Stomach smooth muscle (tissue), 2 donors: ENCODE data around the gene ABLIM1.

Source experiments
- H3K27ac ChIP-seq: one replicate; pipeline ENCODE4 v1.7.0; 2013; ENCODE audit warnings: mild to moderate bottlenecking, low read length, inconsistent platforms
- H3K27me3 ChIP-seq, 2 donors: one replicate each; pipeline ENCODE4 v1.7.0; 2013; ENCODE audit warnings: low read length in 2 of 2; ENCODE audit not compliant: insufficient read depth in 2 of 2, control insufficient read depth in 1 of 2
- H3K36me3 ChIP-seq, 2 donors: one replicate each; pipeline ENCODE4 v1.7.0; 2013; ENCODE audit warnings: low read length in 2 of 2; ENCODE audit not compliant: control insufficient read depth in 2 of 2, insufficient read depth in 2 of 2
- H3K4me1 ChIP-seq: one replicate; pipeline ENCODE4 v1.7.0; 2013; ENCODE audit warnings: low read length; ENCODE audit not compliant: control insufficient read depth, insufficient read depth
- H3K4me3 ChIP-seq, 2 donors: one replicate each; pipeline ENCODE4 v1.7.0; 2013; ENCODE audit warnings: low read length in 2 of 2
- H3K9ac ChIP-seq, 2 donors: one replicate each; pipeline ENCODE4 v1.7.0; 2013; ENCODE audit warnings: low read length in 2 of 2, mild to moderate bottlenecking in 1 of 2
- H3K9me3 ChIP-seq, 2 donors: one replicate each; pipeline ENCODE4 v1.7.0; 2013; ENCODE audit warnings: low read length in 2 of 2; ENCODE audit not compliant: control insufficient read depth in 2 of 2
- donor health status: healthy.
- donor health status: Pancreatic carcinoma.

Gene ABLIM1

DNA sequence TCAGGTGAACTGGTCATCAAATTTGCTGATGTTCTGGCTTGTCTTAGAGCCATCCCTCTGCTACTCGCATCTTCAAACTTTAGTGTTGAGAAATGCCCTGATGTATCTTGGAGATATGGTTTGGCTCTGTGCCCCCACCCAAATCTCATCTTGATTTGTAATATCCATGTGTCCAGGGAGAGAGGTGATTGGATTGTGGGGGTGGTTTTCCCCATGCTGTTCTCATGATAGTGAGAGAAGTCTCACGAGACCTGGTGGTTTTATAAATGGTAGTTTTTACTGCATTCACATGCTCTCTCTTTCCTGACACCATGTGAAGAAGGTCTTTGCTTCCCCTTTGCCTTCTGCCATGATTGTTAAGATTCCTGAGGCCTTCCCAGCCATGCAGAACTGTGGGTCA, 179.8 kb downstream of the ABLIM1 start:
- no peak overlapping the region for H3K27ac ChIP-seq
- H3K4me1 ChIP-seq = peaks cover 2% of the 10 kb centered on the region
- H3K36me3 ChIP-seq = no peaks in the 10 kb centered on the region

DNA sequence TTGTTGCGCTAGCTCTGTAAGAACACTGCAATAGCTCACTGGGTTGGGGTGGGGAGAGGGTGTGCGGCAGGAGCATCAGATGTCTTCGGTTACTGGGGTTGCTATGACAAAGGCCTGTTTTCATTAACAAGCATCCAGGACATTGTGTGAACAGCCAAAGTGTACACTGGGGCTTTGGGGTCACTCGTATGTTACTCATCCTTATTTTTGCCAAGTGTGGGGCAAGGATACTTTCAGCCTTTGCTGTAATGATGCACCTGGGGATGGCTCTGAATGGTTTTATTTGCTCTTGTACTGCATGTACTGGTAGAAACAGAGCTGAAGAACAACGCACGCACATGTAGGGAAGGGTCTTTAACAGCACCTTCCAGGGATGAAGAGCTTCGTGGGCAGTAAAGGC, 180.8 kb downstream of the ABLIM1 start:
- Histone ChIP-seq H3K9me3 (no peaks in the 10 kb centered on the region), H3K27ac (peak overlapping the region; percentile 7), H3K4me1 (no peaks in the 10 kb centered on the region), H3K36me3 (no peaks in the 10 kb centered on the region), H3K9ac (no peak overlapping the region), H3K27me3 (no peaks in the 10 kb centered on the region), H3K4me3 (no peak overlapping the region)

More for the DNA sequence above, 179.8 kb downstream of the ABLIM1 start:
- Histone ChIP-seq H3K27me3 (no peaks in the 10 kb centered on the region), H3K9ac (no peak overlapping the region), H3K4me3 (no peak overlapping the region), H3K9me3 (no peaks in the 10 kb centered on the region)

- Histone ChIP-seq H3K27me3 (no peaks in the 10 kb centered on the region), H3K4me1 (peaks cover 3% of the 10 kb centered on the region), H3K27ac (no peak overlapping the region), H3K4me3 (no peak overlapping the region), H3K36me3 (no peaks in the 10 kb centered on the region), H3K9me3 (no peaks in the 10 kb centered on the region), H3K9ac (no peak overlapping the region)
Measured at GRCh38 chr10:114474989-114475388, 183.1 kb downstream of the ABLIM1 start.

DNA sequence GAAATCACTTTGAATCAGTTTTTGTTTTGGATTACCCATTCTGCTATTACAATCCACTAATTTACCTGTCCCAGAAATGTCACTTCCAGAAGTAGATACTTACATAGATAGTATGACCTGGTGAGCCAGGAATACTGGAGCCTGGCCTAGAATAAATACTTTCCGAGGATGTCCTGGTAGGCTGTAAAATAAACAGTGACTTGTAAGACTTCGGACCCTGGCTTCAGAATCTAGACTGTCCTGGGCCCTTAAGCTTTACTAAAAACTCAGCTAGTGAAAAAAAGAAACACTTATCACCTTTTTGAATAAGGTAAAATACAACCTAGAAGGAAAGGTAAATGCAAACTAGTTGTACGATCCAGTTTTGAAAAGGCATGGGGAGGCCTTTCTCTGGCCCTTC, 184.3 kb downstream of the ABLIM1 start:
- Histone ChIP-seq H3K27ac (no peak overlapping the region), H3K4me3 (no peak overlapping the region), H3K9me3 (no peaks in the 10 kb centered on the region), H3K9ac (no peak overlapping the region), H3K4me1 (peaks cover 3% of the 10 kb centered on the region), H3K27me3 (no peaks in the 10 kb centered on the region), H3K36me3 (peaks cover 0 to 2% of the 10 kb centered on the region in 2 donors)

- no peak overlapping the region for H3K27ac ChIP-seq
Measured at GRCh38 chr10:114472877-114473253, 185.2 kb downstream of the ABLIM1 start.

DNA sequence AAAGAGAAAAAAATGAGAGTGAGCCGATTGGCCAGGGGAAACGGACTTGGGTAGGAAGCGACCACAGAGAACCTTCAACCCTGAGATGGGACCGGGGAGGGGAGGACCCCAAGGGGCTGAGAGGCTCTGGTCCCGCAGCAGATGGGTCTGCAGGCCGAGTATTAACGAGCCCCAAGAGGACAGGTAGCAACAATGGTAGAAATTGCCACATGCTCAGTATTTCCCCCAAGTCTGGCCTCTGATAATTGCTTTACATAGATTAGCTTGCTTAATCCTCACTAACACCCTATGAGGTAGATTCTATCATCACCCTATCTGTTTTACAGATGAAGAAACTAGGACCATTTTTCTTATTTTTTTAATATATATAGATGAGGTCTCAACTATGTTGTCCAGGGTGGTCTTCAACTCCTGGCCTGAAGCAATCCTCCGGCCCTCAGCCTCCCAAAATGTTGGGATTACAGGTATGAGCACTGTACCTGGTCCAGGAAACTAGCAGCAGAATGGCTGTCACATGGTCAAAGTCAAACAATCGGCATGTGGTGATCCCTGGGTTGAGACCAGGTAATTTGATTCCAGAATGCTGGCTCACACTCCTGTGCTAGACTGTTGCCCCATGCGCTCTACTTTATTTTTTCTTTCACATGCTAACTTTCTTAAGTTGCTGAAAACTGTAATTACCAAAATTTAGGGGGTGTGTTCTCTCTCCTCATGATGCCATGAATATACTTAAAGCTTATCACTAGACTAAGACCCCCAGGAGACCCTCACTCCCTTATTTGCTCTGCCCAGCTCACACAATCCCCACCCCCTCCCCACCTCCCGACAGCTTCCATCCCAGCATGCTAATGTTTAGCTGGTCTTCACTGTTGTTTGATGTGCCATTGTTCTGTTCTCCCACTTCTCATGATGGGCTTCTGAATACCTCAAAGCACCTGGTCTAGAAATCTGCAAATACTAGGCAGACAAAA, 185.9 kb downstream of the ABLIM1 start:
- Histone ChIP-seq H3K9me3 (no peaks in the 10 kb centered on the region), H3K27ac (no peak overlapping the region), H3K27me3 (no peaks in the 10 kb centered on the region), H3K9ac (no peak overlapping the region), H3K36me3 (peaks cover 0 to 4% of the 10 kb centered on the region in 2 donors), H3K4me1 (peaks cover 3% of the 10 kb centered on the region), H3K4me3 (no peak overlapping the region)

More at GRCh38 chr10:114472877-114473253, 185.2 kb downstream of the ABLIM1 start:
- no peaks in the 10 kb centered on the region for H3K27me3 ChIP-seq
- H3K9ac ChIP-seq = no peak overlapping the region
- no peak overlapping the region for H3K4me3 ChIP-seq
- peaks cover 0 to 2% of the 10 kb centered on the region in 2 donors for H3K36me3 ChIP-seq
- peaks cover 3% of the 10 kb centered on the region for H3K4me1 ChIP-seq
- H3K9me3 ChIP-seq = no peaks in the 10 kb centered on the region

GRCh38 chr10:114470956-114471905, 186.8 kb downstream of the ABLIM1 start:
- Histone ChIP-seq H3K9ac (no peak overlapping the region), H3K4me3 (no peak overlapping the region), H3K9me3 (no peaks in the 10 kb centered on the region), H3K36me3 (peaks cover 0 to 4% of the 10 kb centered on the region in 2 donors), H3K27ac (no peak overlapping the region), H3K4me1 (peaks cover 3% of the 10 kb centered on the region), H3K27me3 (no peaks in the 10 kb centered on the region)

- H3K9ac ChIP-seq = no peak overlapping the region
- H3K4me3 ChIP-seq = no peak overlapping the region
- H3K27me3 ChIP-seq = no peaks in the 10 kb centered on the region
- peaks cover 3% of the 10 kb centered on the region for H3K4me1 ChIP-seq
- peaks cover 0 to 4% of the 10 kb centered on the region in 2 donors for H3K36me3 ChIP-seq
- H3K27ac ChIP-seq = no peak overlapping the region
- H3K9me3 ChIP-seq = no peaks in the 10 kb centered on the region
Measured at GRCh38 chr10:114470361-114470760, 187.7 kb downstream of the ABLIM1 start.

DNA sequence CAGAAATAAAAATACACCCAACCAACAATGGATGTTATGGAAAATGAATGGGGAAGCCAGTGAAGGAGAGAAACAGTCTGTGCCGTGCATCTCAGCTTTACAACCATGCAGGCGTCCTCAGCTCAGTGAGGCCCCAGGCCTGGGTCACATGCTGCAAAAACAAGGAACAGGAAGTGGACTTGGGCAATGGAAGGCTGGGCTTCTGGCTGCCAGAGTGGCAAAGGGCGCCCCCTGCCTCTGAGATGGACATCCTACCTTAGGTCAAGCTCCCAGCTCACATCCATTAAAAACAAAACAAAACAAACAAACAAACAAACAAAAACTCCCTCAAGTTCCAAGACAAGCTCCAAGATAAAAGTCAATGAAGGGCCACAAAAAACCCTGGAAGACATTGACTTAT, 199.1 kb downstream of the ABLIM1 start:
- Histone ChIP-seq H3K4me1 (no peaks in the 10 kb centered on the region), H3K27me3 (no peaks in the 10 kb centered on the region), H3K9ac (no peak overlapping the region), H3K9me3 (no peaks in the 10 kb centered on the region), H3K27ac (no peak overlapping the region), H3K36me3 (peaks cover 0 to 5% of the 10 kb centered on the region in 2 donors), H3K4me3 (no peak overlapping the region)

GRCh38 chr10:114458216-114458920, 199.7 kb downstream of the ABLIM1 start:
- no peaks in the 10 kb centered on the region for H3K9me3 ChIP-seq
- H3K4me1 ChIP-seq = no peaks in the 10 kb centered on the region
- H3K27ac ChIP-seq = no peak overlapping the region
- H3K9ac ChIP-seq = no peak overlapping the region
- peaks cover 0 to 5% of the 10 kb centered on the region in 2 donors for H3K36me3 ChIP-seq
- H3K27me3 ChIP-seq = no peaks in the 10 kb centered on the region
- no peak overlapping the region for H3K4me3 ChIP-seq
